ENCODE results near the gene DLX2.

GRCh38 chr2:172129404-172129803 is 26.7 kb upstream of the DLX2 start:
- no peak for TF ChIP-seq CTCF (conservative IDR thresholded peaks at IDR 0.05 in 1 of 2, IDR thresholded peaks at IDR 0.05 in 1 of 2; ENCODE audit: extremely low read depth in 1 of 2, insufficient read depth in 1 of 2, low read depth in 1 of 2, low read length in 2 of 2)
- TF ChIP-seq EZH2 (IDR thresholded peaks at IDR 0.05; ENCODE audit: borderline replicate concordance, low read length), result no peak

Data from mammary epithelial cell (primary cell).